Measurements from ENCODE around the gene TXNDC8.

- TF ChIP-seq CTCF (IDR thresholded peaks at IDR 0.05; ENCODE audit: low read depth, low read length), result no peak
- TF ChIP-seq EZH2phosphoT487 (IDR thresholded peaks at IDR 0.05; ENCODE audit: low read depth), result no peak
Measured at GRCh38 chr9:110370315-110370714, 32.7 kb upstream of the TXNDC8 start.
